ENCODE data around the gene CEMIP.

The CEMIP gene, protein sequence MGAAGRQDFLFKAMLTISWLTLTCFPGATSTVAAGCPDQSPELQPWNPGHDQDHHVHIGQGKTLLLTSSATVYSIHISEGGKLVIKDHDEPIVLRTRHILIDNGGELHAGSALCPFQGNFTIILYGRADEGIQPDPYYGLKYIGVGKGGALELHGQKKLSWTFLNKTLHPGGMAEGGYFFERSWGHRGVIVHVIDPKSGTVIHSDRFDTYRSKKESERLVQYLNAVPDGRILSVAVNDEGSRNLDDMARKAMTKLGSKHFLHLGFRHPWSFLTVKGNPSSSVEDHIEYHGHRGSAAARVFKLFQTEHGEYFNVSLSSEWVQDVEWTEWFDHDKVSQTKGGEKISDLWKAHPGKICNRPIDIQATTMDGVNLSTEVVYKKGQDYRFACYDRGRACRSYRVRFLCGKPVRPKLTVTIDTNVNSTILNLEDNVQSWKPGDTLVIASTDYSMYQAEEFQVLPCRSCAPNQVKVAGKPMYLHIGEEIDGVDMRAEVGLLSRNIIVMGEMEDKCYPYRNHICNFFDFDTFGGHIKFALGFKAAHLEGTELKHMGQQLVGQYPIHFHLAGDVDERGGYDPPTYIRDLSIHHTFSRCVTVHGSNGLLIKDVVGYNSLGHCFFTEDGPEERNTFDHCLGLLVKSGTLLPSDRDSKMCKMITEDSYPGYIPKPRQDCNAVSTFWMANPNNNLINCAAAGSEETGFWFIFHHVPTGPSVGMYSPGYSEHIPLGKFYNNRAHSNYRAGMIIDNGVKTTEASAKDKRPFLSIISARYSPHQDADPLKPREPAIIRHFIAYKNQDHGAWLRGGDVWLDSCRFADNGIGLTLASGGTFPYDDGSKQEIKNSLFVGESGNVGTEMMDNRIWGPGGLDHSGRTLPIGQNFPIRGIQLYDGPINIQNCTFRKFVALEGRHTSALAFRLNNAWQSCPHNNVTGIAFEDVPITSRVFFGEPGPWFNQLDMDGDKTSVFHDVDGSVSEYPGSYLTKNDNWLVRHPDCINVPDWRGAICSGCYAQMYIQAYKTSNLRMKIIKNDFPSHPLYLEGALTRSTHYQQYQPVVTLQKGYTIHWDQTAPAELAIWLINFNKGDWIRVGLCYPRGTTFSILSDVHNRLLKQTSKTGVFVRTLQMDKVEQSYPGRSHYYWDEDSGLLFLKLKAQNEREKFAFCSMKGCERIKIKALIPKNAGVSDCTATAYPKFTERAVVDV (N-terminal part only)

DNA sequence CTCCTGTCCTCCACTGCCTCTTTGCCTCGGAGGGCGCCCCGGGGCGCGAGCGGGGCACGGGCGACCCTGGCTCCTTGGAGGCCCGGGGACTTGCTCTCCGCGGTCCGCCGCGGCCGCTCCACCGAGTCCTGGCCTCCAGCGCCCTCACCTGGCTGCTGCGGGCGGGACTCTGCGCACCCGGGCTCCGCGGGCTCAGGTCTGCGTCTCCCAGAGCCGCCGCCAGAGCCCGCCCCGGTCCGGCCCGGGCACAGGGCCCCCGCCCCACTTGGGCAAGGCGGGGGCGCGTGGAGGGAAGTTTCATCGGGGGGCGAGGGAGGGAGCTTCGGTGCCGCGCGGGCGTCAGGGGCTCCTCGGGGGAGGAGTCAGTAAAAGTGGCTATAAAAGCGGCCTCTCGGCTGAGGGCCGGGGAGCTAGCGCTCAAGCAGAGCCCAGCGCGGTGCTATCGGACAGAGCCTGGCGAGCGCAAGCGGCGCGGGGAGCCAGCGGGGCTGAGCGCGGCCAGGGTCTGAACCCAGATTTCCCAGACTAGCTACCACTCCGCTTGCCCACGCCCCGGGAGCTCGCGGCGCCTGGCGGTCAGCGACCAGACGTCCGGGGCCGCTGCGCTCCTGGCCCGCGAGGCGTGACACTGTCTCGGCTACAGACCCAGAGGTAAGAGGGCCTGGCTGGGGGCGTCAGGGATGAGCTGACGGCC, at the start of gene CEMIP:
CEMIP (plus strand) TSS at position 407 of the 694 bp plus-strand sequence. CDS start 94,510 bp downstream, outside the sequence.
- DNase-seq (ENCODE audit: low read depth in 2 of 2, low spot score in 1 of 2) = no peak

DNA sequence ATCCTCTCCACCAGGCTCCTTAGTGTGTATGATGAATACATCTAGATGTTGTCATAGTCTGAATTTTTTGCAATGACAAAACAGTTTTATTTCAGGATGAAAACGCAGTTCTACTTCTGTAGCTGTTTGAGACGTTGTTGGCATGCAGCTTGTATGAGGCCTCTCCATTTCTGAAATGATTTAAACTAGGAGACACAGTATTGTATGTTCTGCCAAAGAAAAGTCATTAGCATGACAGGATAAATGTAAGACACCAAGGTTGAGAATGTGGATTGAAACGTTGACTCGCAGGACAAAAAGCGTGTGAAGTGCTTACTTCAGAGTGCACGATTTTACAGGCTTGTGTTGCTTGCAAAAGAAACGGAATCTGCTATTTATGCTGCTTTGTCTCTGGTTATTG, 48.8 kb upstream of the CEMIP start:
- DNase-seq (ENCODE audit: low read depth in 2 of 2, low spot score in 1 of 2) = no peak

DNA sequence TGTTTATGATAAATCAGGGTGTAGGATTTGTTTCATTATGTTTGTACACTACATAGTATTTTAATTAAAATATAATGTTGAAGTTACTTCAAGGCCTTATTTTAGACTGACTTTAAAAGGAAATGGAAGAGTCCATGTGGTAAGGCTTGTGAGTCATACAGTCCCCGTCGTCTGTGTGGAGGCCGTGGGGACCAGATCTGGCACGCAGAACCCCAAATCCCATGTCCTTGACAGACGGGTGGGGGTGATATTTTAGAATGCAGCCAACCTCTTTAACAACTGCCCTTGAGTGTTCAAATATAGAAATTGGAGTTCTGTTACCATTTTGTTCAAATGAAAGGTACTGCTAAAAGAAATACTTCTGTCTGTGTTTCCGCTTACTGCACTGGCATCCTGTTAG, 48.2 kb upstream of the CEMIP start:
- no peak for DNase-seq (ENCODE audit: low read depth in 2 of 2, low spot score in 1 of 2)

DNA sequence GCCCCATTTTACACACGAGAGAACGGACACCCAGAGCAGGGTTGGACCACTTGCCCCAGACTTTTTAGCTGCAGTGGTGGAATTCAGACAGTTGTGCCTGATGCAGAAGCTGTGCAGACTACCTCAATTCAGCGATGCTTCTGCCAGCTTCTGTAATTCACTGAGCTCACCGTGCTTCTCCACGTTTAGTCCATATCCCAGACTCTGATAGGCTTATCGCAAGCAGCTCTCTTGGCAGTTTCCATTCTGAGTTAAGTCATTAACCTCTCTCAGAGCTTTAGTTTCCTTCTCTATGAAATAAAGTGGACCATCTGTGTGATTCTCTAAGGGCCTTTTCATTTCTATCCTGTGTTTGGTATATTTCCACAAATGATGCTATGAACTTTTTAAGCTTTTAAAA, 47.0 kb upstream of the CEMIP start:
- DNase-seq (ENCODE audit: low read depth in 2 of 2, low spot score in 1 of 2) = no peak

- no peak for DNase-seq (ENCODE audit: low read depth in 2 of 2, low spot score in 1 of 2)
Observed at GRCh38 chr15:80732818-80733217, 46.4 kb upstream of the CEMIP start.

DNA sequence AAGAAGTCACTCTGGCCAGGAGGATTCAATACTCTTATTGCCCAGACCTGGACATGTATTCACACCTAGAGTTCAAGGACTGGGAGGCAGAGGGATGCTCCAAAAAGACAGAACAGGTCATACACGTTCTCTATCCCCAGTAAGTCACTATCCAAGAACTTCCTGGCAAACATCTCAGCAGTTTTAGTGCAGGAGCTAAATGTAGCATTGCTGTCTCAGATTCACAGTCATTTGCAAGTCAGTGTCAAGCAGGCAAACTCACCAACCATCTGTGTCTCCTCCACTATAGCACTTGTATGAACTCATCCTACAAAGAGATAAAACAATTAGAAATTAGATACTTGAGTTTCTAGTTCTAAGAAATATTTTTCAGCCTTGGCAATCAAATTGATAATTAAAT, 45.7 kb upstream of the CEMIP start:
- DNase-seq (ENCODE audit: low read depth in 2 of 2, low spot score in 1 of 2) = no peak

- DNase-seq (ENCODE audit: low read depth in 2 of 2, low spot score in 1 of 2) = no peak
Observed at GRCh38 chr15:80735344-80735743, 43.8 kb upstream of the CEMIP start.

DNA sequence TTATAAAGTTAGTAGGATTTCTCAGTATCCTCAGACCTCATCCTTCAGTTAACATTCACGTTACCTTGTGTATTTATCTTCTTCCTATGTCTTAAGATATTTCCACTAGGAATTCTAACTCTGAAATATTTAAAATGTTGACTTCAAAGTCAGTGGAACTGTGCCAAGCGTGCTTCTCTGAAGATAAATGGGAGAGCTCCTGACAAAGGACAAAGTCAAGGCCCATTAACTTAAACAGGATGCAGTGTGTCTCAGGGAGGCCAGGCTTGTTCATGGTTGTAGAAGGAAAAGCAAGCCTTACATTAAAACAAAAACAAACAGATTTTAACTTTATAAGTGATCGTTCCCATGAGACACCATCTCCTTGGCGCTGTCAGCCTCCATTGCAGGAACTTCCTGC, 42.6 kb upstream of the CEMIP start:
- DNase-seq (ENCODE audit: low read depth in 2 of 2, low spot score in 1 of 2) = no peak

GRCh38 chr15:80739919-80740318, 39.3 kb upstream of the CEMIP start:
- DNase-seq (ENCODE audit: low read depth in 2 of 2, low spot score in 1 of 2) = no peak

GRCh38 chr15:80742081-80742480, 37.1 kb upstream of the CEMIP start:
- no peak for DNase-seq (ENCODE audit: low read depth in 2 of 2, low spot score in 1 of 2)

GRCh38 chr15:80743189-80743833, 35.9 kb upstream of the CEMIP start:
- DNase-seq (ENCODE audit: low read depth in 2 of 2, low spot score in 1 of 2) = no peak

DNA sequence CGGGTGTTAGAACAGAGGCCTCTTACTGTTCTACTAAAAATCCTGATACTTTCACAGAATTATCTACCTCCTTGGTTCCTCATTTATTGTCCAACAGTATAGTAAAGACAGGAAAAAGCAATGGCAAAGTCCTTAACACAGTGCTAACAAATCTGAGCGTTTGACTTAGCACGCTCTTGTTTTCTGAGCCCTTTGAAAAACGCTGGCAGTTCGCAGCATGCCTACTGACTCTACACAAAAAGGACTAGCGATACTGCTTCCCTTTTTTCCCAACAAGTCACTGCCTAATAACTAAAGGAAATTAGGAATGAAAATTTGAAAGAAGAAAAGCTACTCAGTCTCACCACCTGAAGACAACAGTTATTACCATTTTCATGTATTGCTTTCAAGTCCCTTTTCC, 34.8 kb upstream of the CEMIP start:
- no peak for DNase-seq (ENCODE audit: low read depth in 2 of 2, low spot score in 1 of 2)

- DNase-seq (ENCODE audit: low read depth in 2 of 2, low spot score in 1 of 2) = no peak
Observed at GRCh38 chr15:80744826-80745225, 34.3 kb upstream of the CEMIP start.

- DNase-seq (ENCODE audit: low read depth in 2 of 2, low spot score in 1 of 2) = no peak
Observed at GRCh38 chr15:80745888-80746287, 33.3 kb upstream of the CEMIP start.

GRCh38 chr15:80747317-80748053, 31.7 kb upstream of the CEMIP start:
- DNase-seq (ENCODE audit: low read depth in 2 of 2, low spot score in 1 of 2) = no peak

- DNase-seq (ENCODE audit: low read depth in 2 of 2, low spot score in 1 of 2) = no peak
Observed at GRCh38 chr15:80749589-80749988, 29.6 kb upstream of the CEMIP start.

- no peak for DNase-seq (ENCODE audit: low read depth in 2 of 2, low spot score in 1 of 2)
Observed at GRCh38 chr15:80750575-80750974, 28.6 kb upstream of the CEMIP start.

- no peak for DNase-seq (ENCODE audit: low read depth in 2 of 2, low spot score in 1 of 2)
Observed at GRCh38 chr15:80752204-80752603, 27.0 kb upstream of the CEMIP start.

DNA sequence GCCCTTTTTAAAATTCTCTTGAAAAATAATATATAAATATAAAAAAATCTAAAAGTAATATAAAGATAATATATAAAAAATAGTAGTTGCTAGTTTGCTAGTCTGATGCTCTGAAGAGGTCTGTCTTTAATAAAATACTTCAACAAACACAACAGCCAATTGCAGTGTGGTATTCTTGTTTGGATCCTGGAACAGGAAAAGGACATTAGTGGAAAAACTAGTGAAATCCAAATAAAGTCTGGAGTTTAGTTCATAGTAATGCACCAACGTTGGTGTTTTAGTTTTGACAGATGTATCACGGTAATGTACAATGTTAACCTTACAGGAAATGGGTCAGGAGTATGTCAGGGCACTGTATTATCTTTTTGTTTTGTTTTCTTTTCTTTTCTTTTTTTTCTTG, 26.0 kb upstream of the CEMIP start:
- no peak for DNase-seq (ENCODE audit: low read depth in 2 of 2, low spot score in 1 of 2)

DNA sequence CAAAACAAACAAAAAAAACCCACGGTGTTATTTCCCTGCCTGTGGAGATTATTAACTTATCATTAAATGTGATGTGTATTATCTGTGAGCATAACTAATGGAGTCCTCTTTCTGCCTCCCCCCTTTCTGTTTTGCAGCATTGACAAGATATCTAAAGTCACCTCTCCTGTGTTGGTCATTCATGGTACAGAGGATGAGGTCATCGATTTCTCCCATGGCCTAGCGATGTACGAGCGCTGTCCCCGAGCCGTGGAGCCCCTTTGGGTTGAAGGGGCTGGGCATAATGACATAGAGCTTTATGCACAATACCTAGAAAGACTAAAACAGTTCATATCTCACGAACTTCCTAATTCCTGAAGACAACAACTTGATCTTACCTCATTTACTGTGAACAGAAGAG, 25.2 kb upstream of the CEMIP start:
- no peak for DNase-seq (ENCODE audit: low read depth in 2 of 2, low spot score in 1 of 2)

Measured in stimulated activated CD8-positive, alpha-beta memory T cell treated with anti-CD3 and anti-CD28 coated beads, Interleukin-4, amount 100 ng/mL, for 4 hours (primary cell).